ENCODE data around the gene SRP68.
"Not testable (repeated sequence)": the region's sequence is repeated elsewhere in the genome, so short reads cannot be mapped to it uniquely, and the experiment has no call there.

Gene SRP68

DNA sequence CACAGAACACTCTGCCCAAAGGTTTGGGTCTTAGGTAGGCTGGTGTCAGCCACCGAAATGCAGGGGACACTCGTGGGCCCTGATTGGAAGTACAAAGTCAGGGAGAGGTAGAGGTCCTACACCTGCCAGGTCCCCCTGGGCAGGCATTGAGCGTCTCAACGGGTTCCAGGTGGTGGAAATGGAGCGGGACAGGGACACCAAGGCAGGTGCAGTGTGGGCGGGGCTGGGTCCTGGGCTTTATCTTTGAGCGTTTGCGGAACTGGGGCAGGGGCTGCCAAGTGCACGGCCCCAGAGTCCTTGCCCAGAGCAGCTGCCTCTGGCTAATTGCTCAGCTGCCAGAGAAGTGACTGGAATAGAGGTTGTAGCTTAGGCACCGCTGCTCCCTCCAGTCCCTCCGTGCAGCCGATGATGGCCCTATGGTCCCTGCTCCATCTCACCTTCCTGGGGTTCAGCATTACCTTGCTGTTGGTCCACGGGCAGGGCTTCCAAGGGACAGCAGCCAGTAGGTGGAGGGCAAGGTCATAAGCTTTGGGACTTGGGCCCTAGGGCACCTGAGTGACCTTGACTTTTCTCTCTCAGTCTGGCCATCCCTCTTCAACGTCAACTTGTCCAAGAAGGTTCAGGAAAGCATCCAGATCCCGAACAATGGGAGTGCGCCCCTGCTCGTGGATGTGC is 6.7 kb upstream of the SRP68 start, which contains the start of gene ZACN:
ZACN (plus strand) TSS at position 323 of the 675 bp plus-strand sequence; CDS start at position 406, 83 bp downstream.
- TF ChIP-seq, protein P1, sequence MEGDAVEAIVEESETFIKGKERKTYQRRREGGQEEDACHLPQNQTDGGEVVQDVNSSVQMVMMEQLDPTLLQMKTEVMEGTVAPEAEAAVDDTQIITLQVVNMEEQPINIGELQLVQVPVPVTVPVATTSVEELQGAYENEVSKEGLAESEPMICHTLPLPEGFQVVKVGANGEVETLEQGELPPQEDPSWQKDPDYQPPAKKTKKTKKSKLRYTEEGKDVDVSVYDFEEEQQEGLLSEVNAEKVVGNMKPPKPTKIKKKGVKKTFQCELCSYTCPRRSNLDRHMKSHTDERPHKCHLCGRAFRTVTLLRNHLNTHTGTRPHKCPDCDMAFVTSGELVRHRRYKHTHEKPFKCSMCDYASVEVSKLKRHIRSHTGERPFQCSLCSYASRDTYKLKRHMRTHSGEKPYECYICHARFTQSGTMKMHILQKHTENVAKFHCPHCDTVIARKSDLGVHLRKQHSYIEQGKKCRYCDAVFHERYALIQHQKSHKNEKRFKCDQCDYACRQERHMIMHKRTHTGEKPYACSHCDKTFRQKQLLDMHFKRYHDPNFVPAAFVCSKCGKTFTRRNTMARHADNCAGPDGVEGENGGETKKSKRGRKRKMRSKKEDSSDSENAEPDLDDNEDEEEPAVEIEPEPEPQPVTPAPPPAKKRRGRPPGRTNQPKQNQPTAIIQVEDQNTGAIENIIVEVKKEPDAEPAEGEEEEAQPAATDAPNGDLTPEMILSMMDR (conservative IDR thresholded peaks at IDR 0.05), result no peak
- no peak for TF ChIP-seq ZFX (IDR thresholded peaks at IDR 0.05)

DNA sequence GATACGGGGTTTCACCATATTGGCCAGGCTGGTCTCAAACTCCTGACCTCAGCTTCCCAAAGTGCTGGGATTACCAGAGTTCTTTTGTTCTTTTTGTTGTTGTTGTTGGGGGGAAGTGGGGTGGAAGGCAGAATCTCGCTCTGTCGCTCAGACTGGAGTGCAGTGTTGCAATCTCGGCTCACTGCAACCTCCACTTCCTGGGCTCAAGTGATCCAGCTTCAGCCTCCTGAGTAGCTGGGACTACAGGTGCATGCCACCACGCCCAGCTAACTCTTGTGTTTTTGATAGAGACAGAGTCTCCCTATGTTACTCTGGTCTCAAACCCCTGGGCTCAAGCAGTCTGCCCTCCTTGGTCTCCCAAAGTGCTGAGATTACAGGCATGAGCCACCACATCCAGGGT is 6.1 kb upstream of the SRP68 start:
- not testable (repeated sequence) for H3K27ac ChIP-seq

More for the DNA sequence above, 6.7 kb upstream of the SRP68 start, which contains the start of gene ZACN:
- no peak within 1 kb of the TSS for H3K27ac ChIP-seq

DNA sequence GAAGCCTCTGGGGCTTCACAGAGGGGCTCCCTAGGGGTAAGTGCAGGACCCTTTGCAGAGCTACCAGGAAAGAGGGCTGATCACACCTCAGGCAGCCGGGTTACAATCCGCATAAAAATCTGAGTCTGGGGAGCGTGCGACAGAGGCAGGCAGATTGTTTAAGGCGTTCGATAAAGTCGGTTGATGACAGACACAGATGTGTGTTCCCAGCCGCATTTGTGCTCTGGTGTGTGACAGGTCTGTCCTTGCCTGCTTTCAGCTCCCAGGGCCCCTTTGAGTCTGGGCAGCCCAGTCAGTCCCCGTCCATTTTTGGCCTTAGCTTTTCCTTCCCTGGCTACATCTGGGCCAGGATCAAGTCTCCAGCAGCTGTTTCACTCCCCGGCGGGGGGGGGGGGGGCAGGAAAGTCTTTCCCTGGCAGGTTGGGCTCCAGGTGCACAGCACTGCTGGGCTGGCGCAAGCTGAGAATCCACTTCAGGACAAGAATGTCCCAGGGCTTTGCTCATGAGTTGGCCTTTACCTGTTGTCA is 5.3 kb upstream of the SRP68 start:
- no peak for TF ChIP-seq ZFX (IDR thresholded peaks at IDR 0.05)
- TF ChIP-seq, protein P1 (conservative IDR thresholded peaks at IDR 0.05), result no peak
- no peak overlapping the region for H3K27ac ChIP-seq

DNA sequence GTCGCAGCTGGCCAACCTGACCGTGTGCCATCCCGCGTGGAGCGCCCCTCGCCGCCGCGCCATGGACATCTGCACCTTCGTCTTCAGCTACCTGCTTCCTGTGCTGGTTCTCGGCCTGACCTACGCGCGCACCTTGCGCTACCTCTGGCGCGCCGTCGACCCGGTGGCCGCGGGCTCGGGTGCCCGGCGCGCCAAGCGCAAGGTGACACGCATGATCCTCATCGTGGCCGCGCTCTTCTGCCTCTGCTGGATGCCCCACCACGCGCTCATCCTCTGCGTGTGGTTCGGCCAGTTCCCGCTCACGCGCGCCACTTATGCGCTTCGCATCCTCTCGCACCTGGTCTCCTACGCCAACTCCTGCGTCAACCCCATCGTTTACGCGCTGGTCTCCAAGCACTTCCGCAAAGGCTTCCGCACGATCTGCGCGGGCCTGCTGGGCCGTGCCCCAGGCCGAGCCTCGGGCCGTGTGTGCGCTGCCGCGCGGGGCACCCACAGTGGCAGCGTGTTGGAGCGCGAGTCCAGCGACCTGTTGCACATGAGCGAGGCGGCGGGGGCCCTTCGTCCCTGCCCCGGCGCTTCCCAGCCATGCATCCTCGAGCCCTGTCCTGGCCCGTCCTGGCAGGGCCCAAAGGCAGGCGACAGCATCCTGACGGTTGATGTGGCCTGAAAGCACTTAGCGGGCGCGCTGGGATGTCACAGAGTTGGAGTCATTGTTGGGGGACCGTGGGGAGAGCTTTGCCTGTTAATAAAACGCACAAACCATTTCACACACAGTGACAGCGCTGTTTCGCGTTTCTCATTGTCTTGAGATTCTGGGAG is 4.7 kb upstream of the SRP68 start:
- H3K27ac ChIP-seq, result no peak overlapping the region
- TF ChIP-seq, protein P1 (conservative IDR thresholded peaks at IDR 0.05), result no peak
- TF ChIP-seq ZFX (IDR thresholded peaks at IDR 0.05), result no peak

DNA sequence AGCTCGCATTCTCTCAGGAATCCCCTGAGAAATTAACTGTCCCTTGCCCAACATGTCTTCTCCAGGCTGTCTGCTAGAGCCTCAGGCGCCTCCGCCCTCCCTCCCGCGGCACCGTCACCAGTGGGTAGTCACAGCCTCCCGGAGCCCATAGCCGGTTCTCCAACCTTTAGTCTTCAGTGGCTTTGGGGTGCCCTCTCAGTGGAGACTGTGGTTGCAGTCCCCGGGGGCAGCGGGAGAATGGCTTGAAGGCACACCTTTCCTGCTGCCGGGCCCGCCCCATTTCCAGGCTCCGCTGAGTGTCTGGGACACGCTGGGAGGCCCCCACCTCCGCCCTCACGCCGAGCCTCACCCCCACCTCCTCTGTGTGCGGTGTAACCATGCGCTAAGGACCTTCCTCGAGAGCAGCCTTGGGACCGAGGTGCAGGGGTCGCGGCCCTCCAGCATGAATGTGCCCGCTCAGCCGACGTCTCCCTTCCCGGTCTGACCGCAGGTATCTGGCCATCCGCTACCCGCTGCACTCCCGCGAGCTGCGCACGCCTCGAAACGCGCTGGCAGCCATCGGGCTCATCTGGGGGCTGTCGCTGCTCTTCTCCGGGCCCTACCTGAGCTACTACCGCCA is 3.9 kb upstream of the SRP68 start:
- TF ChIP-seq ZFX (IDR thresholded peaks at IDR 0.05), result no peak
- TF ChIP-seq, protein P1 (conservative IDR thresholded peaks at IDR 0.05), result no peak
- H3K27ac ChIP-seq, result no peak overlapping the region

DNA sequence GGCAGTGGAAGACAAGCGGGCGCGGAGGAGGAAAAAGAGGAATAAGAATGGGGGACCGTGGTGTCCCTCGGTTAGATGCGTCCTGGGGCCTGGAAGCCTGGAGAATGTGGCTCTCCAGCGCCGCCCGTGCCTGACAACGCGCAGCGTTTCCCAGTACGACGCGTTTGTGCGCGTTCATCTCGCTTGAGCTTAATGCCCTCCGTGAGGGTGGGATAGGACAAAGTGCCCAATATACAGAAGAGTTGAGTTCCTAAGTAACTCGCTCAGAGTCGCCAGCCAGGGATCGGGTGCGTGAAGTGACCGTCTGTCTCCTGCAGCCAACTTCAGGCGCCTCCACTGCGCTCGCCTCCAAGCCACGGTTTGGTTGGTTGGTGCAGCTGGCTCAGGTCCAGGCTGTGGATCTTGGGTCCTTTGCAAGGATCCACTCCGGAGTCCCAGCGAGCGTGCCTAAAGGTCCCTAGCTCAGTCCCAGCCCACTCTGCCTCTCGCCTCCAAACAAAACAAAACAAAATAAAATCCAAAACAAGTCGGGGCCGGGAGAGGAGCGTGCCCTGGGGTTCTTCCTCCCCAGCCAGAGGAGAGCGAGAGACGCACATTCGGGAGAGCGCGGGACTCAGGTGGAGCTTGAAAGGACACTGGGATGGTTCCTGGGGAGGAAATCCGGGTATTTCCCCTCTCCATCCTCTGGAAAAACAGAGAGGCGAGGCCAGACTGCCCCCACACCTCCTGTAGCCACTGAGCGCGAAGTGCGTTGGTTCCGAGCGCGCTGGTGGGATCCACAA is 3.2 kb upstream of the SRP68 start:
- TF ChIP-seq, protein P1 (conservative IDR thresholded peaks at IDR 0.05), result no peak
- no peak for TF ChIP-seq ZFX (IDR thresholded peaks at IDR 0.05)

More for the DNA sequence above, 3.2 kb upstream of the SRP68 start:
- H3K27ac ChIP-seq, result no peak overlapping the region
